Measurements from ENCODE around the gene COL11A2.

Gene COL11A2

GRCh38 chr6:33114406-33114805, 77.9 kb downstream of the COL11A2 start:
- DNase-seq, result no peak

GRCh38 chr6:33113755-33114154, 78.5 kb downstream of the COL11A2 start:
- no peak for DNase-seq

All from GOT3 (cell line).